Measurements from ENCODE around the gene HSPBP1.

DNA sequence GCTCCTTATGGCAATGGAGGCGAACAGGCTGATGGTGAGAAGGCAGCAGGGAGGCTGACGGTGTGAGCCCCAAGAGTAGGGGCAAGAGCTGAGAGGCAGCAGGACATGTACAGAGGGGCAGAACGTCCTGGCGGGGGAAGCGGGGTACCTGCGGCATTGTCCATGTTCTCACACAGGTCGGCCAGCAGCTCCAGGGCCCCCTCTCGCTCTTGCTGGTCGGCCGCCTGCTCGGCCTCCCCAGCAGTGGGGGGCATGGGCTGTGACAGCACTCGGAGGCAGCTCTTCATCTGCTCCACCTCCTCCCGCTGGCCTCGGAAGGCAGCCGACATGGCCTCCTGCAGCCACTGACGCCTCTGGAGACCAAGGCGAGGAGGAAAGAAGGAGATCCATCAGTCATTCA, 2.4 kb downstream of the HSPBP1 start:
- TF ChIP-seq EZH2 (optimal IDR thresholded peaks at IDR 0.05; ENCODE audit: low read depth, low read length), result no peak
- no peak for TF ChIP-seq CTCF (IDR thresholded peaks at IDR 0.05; ENCODE audit: low read length)

All from MM.1S (cell line).